GM21526 (cell line): ENCODE results near the gene ARFGEF3.
"Not testable (repeated sequence)": the region's sequence is repeated elsewhere in the genome, so short reads cannot be mapped to it uniquely, and the experiment has no call there.

Experiments
- ATAC-seq: cut with Tn5 transposase; IDR thresholded peaks from one replicate; pipeline ENCODE4 v1.9.1; 2021; ENCODE audit warnings: moderate library complexity; ENCODE audit not compliant: unreplicated experiment, low FRiP score

The ARFGEF3 gene

GRCh38 chr6:138339024-138339423, 177.3 kb downstream of the ARFGEF3 start:
- ATAC-seq, result no peak

DNA sequence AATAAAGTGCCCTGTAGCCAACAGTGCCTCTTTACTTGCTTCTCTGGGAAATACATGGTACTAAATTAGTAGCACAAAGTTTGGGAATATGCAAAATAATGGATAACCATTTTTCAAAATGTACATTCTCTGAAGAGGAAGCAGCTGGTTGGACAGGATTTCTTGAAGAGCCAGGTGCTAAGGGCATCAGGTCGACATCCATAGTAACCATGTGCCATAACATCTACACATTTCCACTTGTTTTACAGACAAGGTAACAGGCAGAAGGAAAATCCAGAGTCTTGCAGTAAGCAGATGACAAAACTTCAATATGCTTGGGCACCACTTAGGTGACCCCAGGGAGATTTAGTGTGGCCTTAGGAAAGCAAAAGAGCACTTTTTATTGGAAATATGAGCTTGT, 179.4 kb downstream of the ARFGEF3 start:
- no peak for ATAC-seq

DNA sequence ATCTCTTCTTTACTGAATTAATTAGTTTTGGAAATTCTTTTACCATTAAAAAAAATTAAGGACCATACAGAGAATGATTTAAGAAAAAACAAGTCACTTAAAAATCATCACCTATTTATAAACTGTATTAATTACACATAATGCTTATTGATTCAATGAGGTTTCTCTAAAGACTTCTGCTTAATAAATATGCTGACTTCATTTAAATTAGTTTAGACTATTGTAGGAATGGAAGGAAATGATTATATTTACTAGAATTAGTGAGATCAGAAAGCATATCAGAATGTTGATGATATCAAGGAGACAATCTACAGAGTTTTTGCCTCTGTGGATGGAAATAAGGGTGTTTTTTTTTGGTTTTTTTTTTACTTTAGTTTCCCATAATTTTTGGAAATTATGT, 181.4 kb downstream of the ARFGEF3 start:
- ATAC-seq, result no peak

GRCh38 chr6:138345565-138346285, 184.0 kb downstream of the ARFGEF3 start:
- no peak for ATAC-seq

- no peak for ATAC-seq
These were observed 184.8 kb downstream of the ARFGEF3 start for GRCh38 chr6:138346302-138347195.

GRCh38 chr6:138347864-138348263, 186.1 kb downstream of the ARFGEF3 start:
- no peak for ATAC-seq

GRCh38 chr6:138349891-138350290, 188.2 kb downstream of the ARFGEF3 start:
- ATAC-seq, result no peak

- no peak for ATAC-seq
These were observed 196.2 kb downstream of the ARFGEF3 start for GRCh38 chr6:138357928-138358327.

DNA sequence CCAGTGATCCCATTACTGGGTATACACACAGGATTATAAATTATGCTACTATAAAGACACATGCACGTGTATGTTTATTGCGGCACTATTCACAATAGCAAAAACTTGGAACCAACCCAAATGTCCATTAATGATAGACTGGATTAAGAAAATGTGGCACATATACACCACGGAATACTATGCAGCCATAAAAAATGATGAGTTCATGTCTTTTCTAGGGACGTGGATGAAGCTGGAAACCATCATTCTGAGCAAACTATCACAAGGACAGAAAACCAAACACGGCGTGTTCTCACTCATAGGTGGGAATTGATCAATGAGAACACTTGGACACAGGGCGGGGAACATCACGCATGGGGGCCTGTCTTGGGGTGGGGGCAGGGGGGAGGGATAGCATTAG, 206.9 kb downstream of the ARFGEF3 start:
- not testable (repeated sequence) for ATAC-seq

- ATAC-seq, result no peak
These were observed 209.1 kb downstream of the ARFGEF3 start for GRCh38 chr6:138370631-138371451.

DNA sequence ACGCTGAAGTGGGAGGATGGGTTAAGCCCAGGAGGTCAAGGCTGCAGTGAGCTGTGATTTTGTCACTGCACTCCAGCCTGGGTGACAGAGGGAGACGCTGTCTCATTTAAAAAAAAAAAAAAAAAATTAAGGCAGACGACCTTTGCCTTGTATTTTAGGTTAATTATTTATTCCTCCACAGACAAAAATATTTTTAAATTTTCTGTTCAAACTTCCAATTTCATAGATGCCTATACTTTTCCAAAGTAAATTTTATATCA, 209.6 kb downstream of the ARFGEF3 start:
- no peak for ATAC-seq

- no peak for ATAC-seq
These were observed 210.0 kb downstream of the ARFGEF3 start for GRCh38 chr6:138371720-138372119.

GRCh38 chr6:138372711-138373463, 211.1 kb downstream of the ARFGEF3 start:
- no peak for ATAC-seq

GRCh38 chr6:138374230-138374629, 212.5 kb downstream of the ARFGEF3 start:
- no peak for ATAC-seq

- no peak for ATAC-seq
These were observed 213.1 kb downstream of the ARFGEF3 start for GRCh38 chr6:138374815-138375214.

- no peak for ATAC-seq
These were observed 215.3 kb downstream of the ARFGEF3 start for GRCh38 chr6:138377042-138377441.

DNA sequence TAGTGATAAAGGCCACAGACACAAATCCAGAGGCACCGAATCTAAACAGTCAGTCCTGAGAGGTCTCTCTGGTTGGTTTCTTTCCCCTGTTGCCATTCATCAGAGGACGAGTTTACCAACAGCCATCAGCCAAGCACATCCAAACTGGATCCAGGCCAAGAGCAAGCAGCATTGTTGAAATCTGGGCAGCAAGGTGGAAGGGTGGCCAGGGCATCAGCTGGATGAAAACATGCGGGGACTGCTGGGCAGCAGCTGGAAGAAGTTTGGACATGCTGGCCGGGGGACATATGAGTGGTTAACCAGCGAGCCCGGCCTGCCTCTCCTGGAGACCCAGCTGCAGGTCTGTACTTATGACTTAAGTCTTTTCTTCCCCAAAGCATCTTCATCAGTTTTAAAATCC, 216.1 kb downstream of the ARFGEF3 start, which contains the start of gene SMIM28:
SMIM28 (plus strand) TSS at position 62 of the 400 bp plus-strand sequence; CDS start at position 230, 168 bp downstream.
- no peak for ATAC-seq

GRCh38 chr6:138378463-138378862, 216.7 kb downstream of the ARFGEF3 start:
- ATAC-seq, result no peak

DNA sequence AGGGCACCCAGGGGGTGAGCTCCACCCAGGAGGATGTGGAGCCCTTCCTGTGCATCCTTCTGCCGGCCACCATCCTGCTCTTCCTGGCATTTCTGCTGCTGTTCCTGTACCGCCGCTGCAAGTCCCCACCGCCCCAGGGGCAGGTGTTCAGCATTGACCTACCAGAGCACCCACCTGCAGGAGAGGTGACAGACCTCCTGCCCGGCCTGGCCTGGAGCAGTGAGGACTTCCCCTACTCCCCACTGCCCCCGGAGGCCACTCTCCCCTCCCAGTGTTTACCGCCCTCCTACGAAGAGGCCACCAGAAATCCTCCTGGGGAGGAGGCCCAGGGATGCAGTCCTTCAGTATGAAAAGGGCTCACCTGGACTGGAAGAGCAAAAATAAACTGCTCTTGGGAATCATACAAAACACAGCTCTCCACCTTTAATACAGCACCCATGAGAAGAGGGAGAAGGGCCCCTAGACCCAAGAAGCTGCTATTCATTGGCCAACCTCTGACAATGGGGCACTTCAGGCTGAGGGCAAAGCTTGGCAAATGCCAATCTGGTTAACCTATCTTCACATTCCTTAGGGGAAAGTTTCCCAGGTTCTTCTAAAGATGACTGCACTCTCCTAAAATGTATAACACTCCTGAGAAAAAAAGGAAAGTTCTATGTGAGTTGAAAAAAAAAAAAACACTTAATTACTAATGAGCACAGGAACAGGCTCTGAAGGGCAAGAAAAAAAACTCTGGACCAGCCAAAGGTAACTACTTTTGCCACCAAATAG, 220.9 kb downstream of the ARFGEF3 start:
- ATAC-seq, result no peak

DNA sequence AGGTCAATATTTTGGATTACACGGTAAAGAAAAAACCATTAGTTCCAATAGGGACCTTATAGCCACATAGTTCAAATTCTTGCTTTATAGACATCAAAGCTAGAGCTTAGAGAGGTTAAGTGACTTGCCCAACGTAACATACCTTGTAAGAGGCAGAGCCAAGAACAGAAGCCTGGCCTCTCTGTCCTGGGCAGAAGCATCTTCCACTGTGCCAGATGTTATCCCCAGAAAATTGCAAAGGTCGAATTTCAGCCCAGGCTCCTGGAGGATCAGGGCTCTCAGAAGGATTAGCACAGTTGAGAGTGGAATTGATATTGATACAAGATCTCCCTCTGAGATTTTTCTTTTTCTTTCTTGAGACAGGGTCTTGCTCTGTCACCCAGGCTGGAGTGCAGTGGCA, 222.0 kb downstream of the ARFGEF3 start:
- ATAC-seq, result no peak
